ENCODE data around the gene ZSCAN5B.

Gene ZSCAN5B

GRCh38 chr19:56142897-56143434 is 54.6 kb downstream of the ZSCAN5B start:
- no peak for DNase-seq

- no peak for DNase-seq
Observed at GRCh38 chr19:56142087-56142787, 55.3 kb downstream of the ZSCAN5B start.

- DNase-seq: no peak
Observed at GRCh38 chr19:56141417-56141993, 56.1 kb downstream of the ZSCAN5B start.

GRCh38 chr19:56140583-56141416 is 56.8 kb downstream of the ZSCAN5B start, which contains the start of gene ZNF444:
Gene ZNF444 (plus strand): TSS chr19:56141287. CDS start chr19:56146912, 5,625 bp downstream.
- DNase-seq: peak; percentile 98

- no peak for DNase-seq
Observed at GRCh38 chr19:56139847-56140582, 57.6 kb downstream of the ZSCAN5B start.

Measured in NK-92 treated with Interleukin-12 subunit alpha and Interleukin-12 subunit beta, amount 100 ng/mL, for 24 hours (cell line).